NCI-H460 (cell line): Measurements from ENCODE around the gene IGFBP4. TPM values are rescaled to one million over a fixed set of nuclear protein-coding genes. Genes with fewer than 3 reads are reported as not detected.
A peak's percentile ranks its signal among the peaks of the same experiment; 100 is the strongest.

Experiments
- DNase-seq: peaks from one replicate; pipeline ENCODE4 v3.0.0-alpha.2; 2016; ENCODE audit warnings: low read depth; ENCODE audit errors: extremely low read depth
- total RNA-seq: library from RNA; depleted of rRNA; stranded (reverse); fragments of >200 nt; shearing (Covaris generic); gene quantifications from 2 replicates; pipeline ENCODE4 v1.2.3, GENCODE V29; 2014

IGFBP4 gene
- total RNA-seq, 1 experiment from 2014 or later, result 7.2 TPM

GRCh38 chr17:40430272-40431230, 12.7 kb upstream of the IGFBP4 start:
- DNase-seq, result no peak

GRCh38 chr17:40431231-40431602, 12.0 kb upstream of the IGFBP4 start:
- DNase-seq, result no peak

GRCh38 chr17:40432864-40433528, 10.3 kb upstream of the IGFBP4 start:
- DNase-seq, result no peak

GRCh38 chr17:40433551-40434415, 9.5 kb upstream of the IGFBP4 start:
- no peak for DNase-seq

GRCh38 chr17:40436636-40437035, 6.6 kb upstream of the IGFBP4 start:
- no peak for DNase-seq

- DNase-seq, result no peak
Observed at GRCh38 chr17:40437095-40437732, 6.0 kb upstream of the IGFBP4 start.

GRCh38 chr17:40440166-40440565, 3.1 kb upstream of the IGFBP4 start:
- DNase-seq, result no peak

GRCh38 chr17:40442392-40443195, 656 bp upstream of the IGFBP4 start:
- no peak for DNase-seq

GRCh38 chr17:40443988-40444899, 994 bp downstream of the IGFBP4 start:
- no peak for DNase-seq

GRCh38 chr17:40445751-40446468, 2.7 kb downstream of the IGFBP4 start:
- no peak for DNase-seq

- no peak for DNase-seq
Observed at GRCh38 chr17:40447148-40447644, 3.9 kb downstream of the IGFBP4 start.

GRCh38 chr17:40447806-40448205, 4.6 kb downstream of the IGFBP4 start:
- no peak for DNase-seq

GRCh38 chr17:40448213-40448638, 5.0 kb downstream of the IGFBP4 start:
- DNase-seq, result no peak

GRCh38 chr17:40448639-40449261, 5.5 kb downstream of the IGFBP4 start:
- no peak for DNase-seq

- DNase-seq, result peak; percentile 37
Observed at GRCh38 chr17:40450175-40450574, 6.9 kb downstream of the IGFBP4 start.

GRCh38 chr17:40451420-40451819, 8.2 kb downstream of the IGFBP4 start:
- DNase-seq, result no peak

- no peak for DNase-seq
Observed at GRCh38 chr17:40452216-40452787, 9.1 kb downstream of the IGFBP4 start.
